Right ventricle myocardium inferior (tissue), 1 donor: Measurements from ENCODE around the gene RING1. TPM values are rescaled to one million over a fixed set of nuclear protein-coding genes. Genes with fewer than 3 reads are reported as not detected.

Experiments used
- ATAC-seq: fragments of 200-7000 bp; cut with Tn5 transposase; one replicate; pipeline ENCODE4 v1.9.1; 2020; ENCODE audit warnings: mild to moderate bottlenecking, moderate library complexity
- DNase-seq: peaks from one replicate; pipeline ENCODE4 v3.0.0; 2021; ENCODE audit errors: missing footprints
- intact Hi-C: fragments of 100-400 bp; cut with DNase I; formaldehyde crosslinking; loops from one replicate; pipeline ENCODE4 v1.11.0; 2022
- total RNA-seq: library from RNA; stranded (reverse); fragmentation: NEBNext Ultra II Directional; extraction: Animal tissue kit (Norgen Biotek cat#: 25700); gene quantifications from one replicate; pipeline ENCODE4 v1.2.1, GENCODE V29; 2021
- donor health status: DM: no; HTN: yes; CAD: no; lungs with severe emphysema.

The RING1 gene
- total RNA-seq, 1 donor from 2014 or later: 27.7 TPM

GRCh38 chr6:33201935-33202334, 6.4 kb upstream of the RING1 start:
- intact Hi-C loops: loop anchor here (2.0 to 10.0 kb wide), 3 partner anchors 47 to 1007 kb away; partner anchors contain the start of genes GPSM3 and PBX2
- no peak for ATAC-seq
- DNase-seq: no peak

- DNase-seq: no peak
- intact Hi-C loops: loop anchor here (5.0 to 10.0 kb wide), 2 partner anchors 230 to 1008 kb away; partner anchors contain the start of genes GPSM3 and PBX2
These were observed 5.5 kb upstream of the RING1 start for GRCh38 chr6:33202799-33203198.

GRCh38 chr6:33203443-33204164, 4.7 kb upstream of the RING1 start:
- intact Hi-C loops: loop anchor here (5.0 to 10.0 kb wide), 2 partner anchors 231 to 1009 kb away; partner anchors contain the start of genes GPSM3 and PBX2
- ATAC-seq (no peak), DNase-seq (no peak)

More at GRCh38 chr6:33202799-33203198, 5.5 kb upstream of the RING1 start:
- ATAC-seq: no peak

- DNase-seq (no peak), ATAC-seq (no peak)
- intact Hi-C loops: loop anchor here (5.0 to 10.0 kb wide), 2 partner anchors 232 to 1009 kb away; partner anchors contain the start of genes GPSM3 and PBX2
These were observed 4.2 kb upstream of the RING1 start for GRCh38 chr6:33204165-33204414.

- DNase-seq (peak; percentile 98), ATAC-seq (peak; percentile 73)
- intact Hi-C loops: loop anchor here (5.0 to 10.0 kb wide), 2 partner anchors 232 to 1010 kb away; partner anchors contain the start of genes GPSM3 and PBX2
These were observed 3.7 kb upstream of the RING1 start, which contains the start of gene HSD17B8 for GRCh38 chr6:33204415-33205190. Gene HSD17B8, plus strand, starts transcription at chr6:33204655. Its CDS starts 14 bp downstream, at chr6:33204669.

- DNase-seq (no peak), ATAC-seq (no peak)
- intact Hi-C loops: loop anchor here (10.0 kb wide), 1 partner anchor 1011 kb away; the partner anchor contains the start of genes GPSM3 and PBX2
These were observed 2.9 kb upstream of the RING1 start for GRCh38 chr6:33205191-33206026.

- no peak for ATAC-seq
- DNase-seq: no peak
- intact Hi-C loops: loop anchor here (10.0 kb wide), 1 partner anchor 1011 kb away; the partner anchor contains the start of genes GPSM3 and PBX2
These were observed 2.1 kb upstream of the RING1 start for GRCh38 chr6:33206027-33206863.

- DNase-seq (no peak), ATAC-seq (no peak)
- intact Hi-C loops: loop anchor here (10.0 kb wide), 1 partner anchor 1012 kb away; the partner anchor contains the start of genes GPSM3 and PBX2
These were observed 1.3 kb upstream of the RING1 start for GRCh38 chr6:33206864-33207551.

- intact Hi-C loops: loop anchor here (2.0 to 10.0 kb wide), 2 partner anchors 41 to 1013 kb away; partner anchors contain the start of genes GPSM3 and PBX2
- ATAC-seq (peak; percentile 26), DNase-seq (no peak)
These were observed 679 bp upstream of the RING1 start for GRCh38 chr6:33207552-33208090.

GRCh38 chr6:33209856-33210255, 1.6 kb downstream of the RING1 start:
- ATAC-seq: no peak
- no peak for DNase-seq
- intact Hi-C loops: loop anchor here (2.0 to 10.0 kb wide), 2 partner anchors 39 to 1015 kb away; partner anchors contain the start of genes GPSM3 and PBX2

GRCh38 chr6:33211136-33211535, 2.8 kb downstream of the RING1 start:
- no peak for DNase-seq
- intact Hi-C loops: no loop called here
- ATAC-seq: no peak

GRCh38 chr6:33211666-33212422, 3.5 kb downstream of the RING1 start:
- intact Hi-C loops: no loop called here
- no peak for ATAC-seq
- no peak for DNase-seq

- DNase-seq (no peak), ATAC-seq (no peak)
- intact Hi-C loops: no loop called here
These were observed 4.5 kb downstream of the RING1 start for GRCh38 chr6:33212857-33213165.

GRCh38 chr6:33213166-33213988, 5.1 kb downstream of the RING1 start:
- DNase-seq (peak; percentile 65), ATAC-seq (peak; percentile 49)
- intact Hi-C loops: no loop called here

- no peak for DNase-seq
- ATAC-seq: no peak
- intact Hi-C loops: no loop called here
These were observed 5.7 kb downstream of the RING1 start for GRCh38 chr6:33213989-33214335.
